WTC11 (cell line): ENCODE results near the gene NRTN. TPM values are rescaled to one million over a fixed set of nuclear protein-coding genes. Genes with fewer than 3 reads are reported as not detected.

Experiments used
- ATAC-seq: fragments of 200-7000 bp; cut with Tn5 transposase; 2 replicates; pipeline ENCODE4 v1.10.0; 2021; ENCODE audit warnings: mild to moderate bottlenecking, moderate library complexity
- CTCF ChIA-PET: fragments of 300-600 bp; sonication (Branson Sonifier 250); formaldehyde crosslinking; loops from one replicate; lab custom pipeline; 2021; ENCODE audit warnings: antibody characterized with exemption; lab: Charles Lee
- POLR2A ChIA-PET: fragments of 350-600 bp; sonication (Branson Sonifier 250); formaldehyde crosslinking; loops from one replicate; lab custom pipeline; 2021; ENCODE audit warnings: antibody characterized with exemption; lab: Charles Lee
- DNase-seq: peaks from one replicate; pipeline ENCODE4 v3.0.0; 2021; ENCODE audit warnings: low spot score
- H3K27ac Mint-ChIP-seq: 2 replicates; pipeline ENCODE4 v1.8.0; 2021; ENCODE audit warnings: mixed read lengths
- H3K27me3 Mint-ChIP-seq: 2 replicates; pipeline ENCODE4 v1.8.0; 2021; ENCODE audit warnings: low read depth, mild to moderate bottlenecking, moderate library complexity, mixed read lengths
- H3K36me3 Mint-ChIP-seq: 2 replicates; pipeline ENCODE4 v1.8.0; 2021; ENCODE audit warnings: mixed read lengths
- H3K4me1 Mint-ChIP-seq: 2 replicates; pipeline ENCODE4 v1.8.0; 2022; ENCODE audit warnings: mixed read lengths
- H3K4me3 Mint-ChIP-seq: 2 replicates; pipeline ENCODE4 v1.8.0; 2021; ENCODE audit warnings: mild to moderate bottlenecking, moderate library complexity, mixed read lengths
- H3K9me3 Mint-ChIP-seq: 2 replicates; pipeline ENCODE4 v1.8.0; 2021; ENCODE audit warnings: mixed read lengths
- AFF4 ChIP-seq: sonication (generic); formaldehyde crosslinking; IDR thresholded peaks from 2 replicates; pipeline ENCODE4 v1.8.1; 2023; ENCODE audit warnings: mild to moderate bottlenecking, missing genetic modification reagents, borderline replicate concordance
- ARID4B ChIP-seq: sonication (generic); formaldehyde crosslinking; IDR thresholded peaks from 2 replicates; pipeline ENCODE4 v1.8.0; 2023; ENCODE audit warnings: missing genetic modification reagents, mild to moderate bottlenecking, borderline replicate concordance
- E2F4 ChIP-seq: sonication (generic); formaldehyde crosslinking; IDR thresholded peaks from 2 replicates; pipeline ENCODE4 v1.8.1; 2022; ENCODE audit warnings: low read depth, mild to moderate bottlenecking, moderate library complexity, missing genetic modification reagents, borderline replicate concordance
- ELF4 ChIP-seq: sonication (generic); formaldehyde crosslinking; IDR thresholded peaks from 2 replicates; pipeline ENCODE4 v1.8.1; 2022; ENCODE audit warnings: low read depth, mild to moderate bottlenecking, moderate library complexity, missing genetic modification reagents
- FOXK1 ChIP-seq: sonication (generic); formaldehyde crosslinking; IDR thresholded peaks from 2 replicates; pipeline ENCODE4 v1.8.0; 2022; ENCODE audit warnings: mild to moderate bottlenecking, moderate library complexity, missing genetic modification reagents
- GABPB1 ChIP-seq: sonication (generic); formaldehyde crosslinking; IDR thresholded peaks from 2 replicates; pipeline ENCODE4 v1.8.1; 2023; ENCODE audit warnings: mild to moderate bottlenecking, missing genetic modification reagents
- MXD4 ChIP-seq: fragments of 250-450 bp; sonication (Bioruptor Pico); IDR thresholded peaks from 2 replicates; pipeline ENCODE4 v1.8.0; 2021; ENCODE audit warnings: mild to moderate bottlenecking, moderate library complexity, borderline replicate concordance
- MYBL2 ChIP-seq: sonication (generic); formaldehyde crosslinking; IDR thresholded peaks from 2 replicates; pipeline ENCODE4 v1.8.1; 2023; ENCODE audit warnings: mild to moderate bottlenecking, moderate library complexity, missing genetic modification reagents
- OVOL2 ChIP-seq: fragments of 250-450 bp; sonication (Bioruptor Pico); IDR thresholded peaks from 2 replicates; pipeline ENCODE4 v1.9.0; 2021; ENCODE audit warnings: mild to moderate bottlenecking, borderline replicate concordance
- SOX15 ChIP-seq: fragments of 250-450 bp; sonication (Bioruptor Pico); IDR thresholded peaks from 2 replicates; pipeline ENCODE4 v1.9.0; 2021; ENCODE audit warnings: mild to moderate bottlenecking
- TCF7 ChIP-seq: sonication (generic); formaldehyde crosslinking; IDR thresholded peaks from 2 replicates; pipeline ENCODE4 v1.8.0; 2022; ENCODE audit warnings: mild to moderate bottlenecking, low read depth, missing genetic modification reagents, moderate library complexity
- TEAD4 ChIP-seq: sonication (generic); formaldehyde crosslinking; IDR thresholded peaks from 2 replicates; pipeline ENCODE4 v1.8.0; 2022; ENCODE audit warnings: mild to moderate bottlenecking, missing genetic modification reagents
- USF2 ChIP-seq: sonication (generic); formaldehyde crosslinking; IDR thresholded peaks from 2 replicates; pipeline ENCODE4 v1.8.1; 2023; ENCODE audit warnings: mild to moderate bottlenecking, missing genetic modification reagents, moderate library complexity
- ZMAT4 ChIP-seq: fragments of 250-450 bp; sonication (Bioruptor Pico); IDR thresholded peaks from 2 replicates; pipeline ENCODE4 v1.9.0; 2021; ENCODE audit warnings: mild to moderate bottlenecking
- ZNF263 ChIP-seq: sonication (generic); formaldehyde crosslinking; IDR thresholded peaks from 2 replicates; pipeline ENCODE4 v1.8.1; 2022; ENCODE audit warnings: low read depth, mild to moderate bottlenecking, moderate library complexity, missing genetic modification reagents
- ZSCAN18 ChIP-seq: fragments of 250-450 bp; sonication (Bioruptor Pico); IDR thresholded peaks from 2 replicates; pipeline ENCODE4 v2.1.2; 2022; ENCODE audit warnings: mild to moderate bottlenecking, moderate library complexity
- total RNA-seq: library from RNA; stranded (reverse); gene quantifications from 3 replicates; pipeline ENCODE4 v1.2.3, GENCODE V29; 2021

Gene NRTN
- total RNA-seq, 1 experiment from 2014 or later: 6.1 TPM

GRCh38 chr19:5762608-5763217 lies 42.2 kb upstream of the NRTN start:
- H3K27ac Mint-ChIP-seq: no peak overlapping the region
- ChIA-PET POLR2A (no interaction called here), CTCF (no interaction called here)
- DNase-seq: no peak
- H3K4me1 Mint-ChIP-seq: no peaks in the 10 kb centered on the region
- ATAC-seq: no peak
- no peak for TF ChIP-seq TEAD4 (CRISPR knock-in tag)
- TF ChIP-seq TCF7 (CRISPR knock-in tag): no peak
- TF ChIP-seq ZMAT4 (CRISPR knock-in tag): no peak
- no peak for TF ChIP-seq MYBL2 (CRISPR knock-in tag)
- TF ChIP-seq OVOL2 (CRISPR knock-in tag): no peak
- TF ChIP-seq GABPB1 (CRISPR knock-in tag): no peak
- no peak for TF ChIP-seq ZSCAN18 (CRISPR knock-in tag)
- TF ChIP-seq SOX15 (CRISPR knock-in tag): no peak
- peaks cover 5% of the 10 kb centered on the region; the same call in 1 of the 2 replicates for H3K27me3 Mint-ChIP-seq
- H3K4me3 Mint-ChIP-seq: no peak overlapping the region
- peaks cover 10% of the 10 kb centered on the region; the same call in 1 of the 2 replicates for H3K9me3 Mint-ChIP-seq
- no peaks in the 10 kb centered on the region for H3K36me3 Mint-ChIP-seq

GRCh38 chr19:5765220-5765619 lies 39.6 kb upstream of the NRTN start:
- no peak for TF ChIP-seq ZNF263 (CRISPR knock-in tag)
- TF ChIP-seq SOX15 (CRISPR knock-in tag): no peak
- no peak for TF ChIP-seq OVOL2 (CRISPR knock-in tag)
- TF ChIP-seq USF2: no peak
- no peak for TF ChIP-seq E2F4
- no peak for TF ChIP-seq FOXK1 (CRISPR knock-in tag)
- TF ChIP-seq MXD4 (CRISPR knock-in tag): no peak
- TF ChIP-seq AFF4 (CRISPR knock-in tag): no peak
- no peak for TF ChIP-seq ARID4B (CRISPR knock-in tag)
- TF ChIP-seq ELF4: no peak
- H3K36me3 Mint-ChIP-seq: no peaks in the 10 kb centered on the region
- no peak for ATAC-seq
- H3K4me1 Mint-ChIP-seq: no peaks in the 10 kb centered on the region
- peaks cover 10% of the 10 kb centered on the region; the same call in 1 of the 2 replicates for H3K9me3 Mint-ChIP-seq
- H3K27ac Mint-ChIP-seq: no peak overlapping the region
- no peak overlapping the region for H3K4me3 Mint-ChIP-seq
- ChIA-PET POLR2A (no interaction called here), CTCF (interaction anchor here (0.6 to 1.2 kb wide), 2 partner anchors 39 to 196 kb away, joined by 3 to 4 read pairs; no protein-coding TSS in a partner anchor)
- DNase-seq: no peak
- H3K27me3 Mint-ChIP-seq: peaks cover 5% of the 10 kb centered on the region; the same call in 1 of the 2 replicates
